BLaER1 (cell line): Measurements from ENCODE around the gene ETFB.

ENCODE experiments used
- H3K27ac ChIP-seq: shearing (Covaris generic); formaldehyde crosslinking; 2 replicates; pipeline ENCODE4 v1.8.1; 2022
- H3K27me3 ChIP-seq: shearing (Covaris generic); formaldehyde crosslinking; 2 replicates; pipeline ENCODE4 v1.8.1; 2022
- H3K36me3 ChIP-seq: shearing (Covaris generic); formaldehyde crosslinking; 2 replicates; pipeline ENCODE4 v1.8.1; 2022
- H3K4me1 ChIP-seq: shearing (Covaris generic); formaldehyde crosslinking; 2 replicates; pipeline ENCODE4 v1.8.1; 2022
- H3K4me2 ChIP-seq: shearing (Covaris generic); formaldehyde crosslinking; 2 replicates; pipeline ENCODE4 v1.8.1; 2022
- H3K4me3 ChIP-seq: shearing (Covaris generic); formaldehyde crosslinking; 2 replicates; pipeline ENCODE4 v1.8.1; 2022
- H3K9ac ChIP-seq: shearing (Covaris generic); formaldehyde crosslinking; 2 replicates; pipeline ENCODE4 v1.8.1; 2022
- H3K9me3 ChIP-seq: shearing (Covaris generic); formaldehyde crosslinking; 2 replicates; pipeline ENCODE4 v1.8.1; 2022
- H4K20me1 ChIP-seq: shearing (Covaris generic); formaldehyde crosslinking; 2 replicates; pipeline ENCODE4 v1.8.1; 2022
- Cebpa-rat ChIP-seq: shearing (Covaris generic); IDR thresholded peaks from 2 replicates; pipeline ENCODE4 v1.8.1; 2022

The ETFB gene

DNA sequence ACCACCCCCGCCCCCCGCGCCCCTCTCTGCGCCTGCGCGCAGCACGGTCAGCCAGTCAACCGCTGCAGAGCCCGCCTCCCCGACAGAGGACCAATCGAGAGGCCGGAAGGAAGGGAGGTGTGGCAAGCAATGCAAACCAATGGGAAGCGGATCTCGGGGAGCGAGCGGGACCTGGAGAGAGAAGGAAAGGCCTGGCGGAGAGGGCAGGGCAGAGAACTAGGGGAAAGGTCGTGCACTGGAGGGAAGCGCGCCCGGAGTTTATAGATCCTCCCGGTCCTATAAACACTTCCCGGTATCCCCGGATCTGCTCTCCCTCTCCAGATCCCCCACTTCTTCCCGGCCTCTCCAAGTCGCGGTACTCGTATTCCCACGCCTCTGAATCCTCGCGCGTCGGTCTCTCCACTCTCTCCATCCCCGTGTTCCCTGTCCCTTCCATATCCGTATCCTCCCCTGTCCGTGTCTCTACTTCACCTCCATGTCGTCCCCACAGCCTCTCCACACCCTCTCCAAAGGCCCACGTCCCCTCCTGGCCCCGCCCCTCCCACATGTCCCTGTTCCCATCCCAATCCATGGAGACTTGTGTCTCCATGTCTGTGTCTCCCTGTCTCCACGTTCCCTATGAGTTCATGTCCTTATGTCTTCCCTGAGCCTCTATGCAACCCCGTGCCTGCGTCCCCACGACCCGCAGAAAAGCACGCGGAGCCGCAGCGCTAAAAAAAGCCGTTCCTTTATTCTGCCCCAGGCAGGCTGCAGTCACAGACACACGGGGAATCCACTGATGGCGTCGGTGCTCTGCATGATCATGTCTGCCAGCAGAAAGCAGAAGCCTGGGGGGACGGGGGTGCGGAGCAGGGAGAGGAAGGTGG is 434 bp upstream of the ETFB start:
- no peaks in the 10 kb centered on the region for H3K9me3 ChIP-seq
- no peaks in the 10 kb centered on the region for H3K27me3 ChIP-seq
- peaks cover 77% of the 10 kb centered on the region for H3K4me1 ChIP-seq
- peak overlapping the region; percentile 83 for H3K4me3 ChIP-seq
- peak overlapping the region; percentile 90 for H3K9ac ChIP-seq
- H3K4me2 ChIP-seq = peak overlapping the region; percentile 100
- H3K27ac ChIP-seq = peak overlapping the region; percentile 93
- TF ChIP-seq Cebpa-rat = no peak
- no peaks in the 10 kb centered on the region for H4K20me1 ChIP-seq
- no peaks in the 10 kb centered on the region for H3K36me3 ChIP-seq

DNA sequence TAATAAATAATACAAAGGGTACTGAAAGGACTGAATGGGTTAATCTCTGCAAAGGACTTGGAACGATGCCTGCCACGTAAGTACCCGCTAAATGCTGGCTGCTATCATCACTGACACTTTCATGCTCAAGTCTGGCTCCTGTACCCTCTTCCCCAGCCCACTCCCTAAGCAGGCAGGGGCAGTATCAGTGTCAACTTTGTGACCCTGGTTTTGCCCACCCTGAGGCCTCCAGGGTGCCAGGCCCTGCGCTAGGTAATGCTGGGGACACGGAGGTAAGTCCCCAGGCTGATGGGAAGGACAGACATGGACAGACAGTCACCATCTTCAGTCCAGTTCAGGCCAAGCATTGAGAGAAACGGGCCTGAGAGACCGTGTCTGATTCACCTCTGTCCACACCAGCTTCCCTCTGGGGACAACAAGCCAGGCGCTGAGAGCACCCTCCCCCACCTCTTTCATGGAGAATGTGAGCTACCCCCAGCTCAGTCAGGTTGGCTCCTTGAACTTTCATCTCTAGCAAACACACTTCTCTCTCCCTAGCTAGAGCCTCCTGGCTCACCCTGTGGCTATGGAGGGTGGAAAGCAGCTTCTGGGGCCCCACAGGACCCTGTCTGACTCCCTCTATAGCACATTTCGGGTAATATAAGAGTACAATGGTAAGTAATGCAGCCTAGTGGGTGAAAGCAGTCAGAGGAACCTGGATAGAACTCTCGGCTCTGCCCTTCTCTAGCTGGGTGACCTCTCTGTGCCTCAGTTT is 800 bp downstream of the ETFB start:
- H3K9ac ChIP-seq = peak overlapping the region; percentile 90
- TF ChIP-seq Cebpa-rat = no peak
- peak overlapping the region; percentile 93 for H3K27ac ChIP-seq
- no peaks in the 10 kb centered on the region for H4K20me1 ChIP-seq
- no peaks in the 10 kb centered on the region for H3K36me3 ChIP-seq
- no peaks in the 10 kb centered on the region for H3K9me3 ChIP-seq
- H3K4me1 ChIP-seq = peaks cover 65% of the 10 kb centered on the region
- H3K27me3 ChIP-seq = no peaks in the 10 kb centered on the region
- H3K4me3 ChIP-seq = peak overlapping the region; percentile 83
- H3K4me2 ChIP-seq = peak overlapping the region; percentile 99

DNA sequence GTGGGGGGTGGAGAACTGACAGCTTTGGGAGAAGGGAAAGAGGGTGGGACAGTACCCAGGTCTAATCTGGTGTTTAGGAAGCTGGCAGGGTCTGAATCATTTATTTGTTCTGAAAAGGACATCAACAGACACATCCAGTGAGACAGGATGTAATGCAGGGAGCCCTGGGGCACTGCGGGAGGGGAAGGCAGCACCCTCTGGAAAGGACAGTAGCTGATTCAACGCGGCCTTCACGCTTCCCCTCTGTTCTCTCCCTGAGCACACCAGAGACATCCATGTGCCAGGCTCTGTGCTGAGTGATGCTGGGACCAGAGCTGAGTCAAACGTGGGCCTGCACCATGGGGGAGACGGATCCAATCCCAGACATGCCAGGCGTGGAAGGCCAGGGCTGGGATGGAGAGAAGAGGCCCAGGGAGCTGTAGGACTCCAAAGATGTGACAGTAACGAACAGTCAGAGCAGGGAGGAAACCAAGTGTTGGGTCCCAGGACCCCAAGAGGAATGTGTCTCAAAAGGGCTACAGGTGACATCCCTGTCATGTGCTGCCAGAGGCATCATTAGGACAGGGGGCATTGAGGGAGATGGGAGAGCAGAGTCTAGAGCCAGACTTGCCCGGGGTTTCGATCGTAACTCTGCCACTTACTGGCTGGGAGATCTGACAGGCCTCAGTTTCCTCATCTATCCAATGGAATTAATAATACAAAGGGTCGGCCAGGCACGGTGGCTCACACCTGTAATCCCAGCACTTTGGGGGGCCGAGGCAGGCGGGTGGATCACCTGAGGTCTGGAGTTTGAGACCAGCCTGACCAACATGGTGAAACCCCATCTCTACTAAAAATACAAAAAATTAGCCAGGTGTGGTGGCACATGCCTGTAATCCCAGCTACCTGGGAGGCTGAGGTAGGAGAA is 1.7 kb downstream of the ETFB start:
- peak overlapping the region; percentile 99 for H3K4me2 ChIP-seq

DNA sequence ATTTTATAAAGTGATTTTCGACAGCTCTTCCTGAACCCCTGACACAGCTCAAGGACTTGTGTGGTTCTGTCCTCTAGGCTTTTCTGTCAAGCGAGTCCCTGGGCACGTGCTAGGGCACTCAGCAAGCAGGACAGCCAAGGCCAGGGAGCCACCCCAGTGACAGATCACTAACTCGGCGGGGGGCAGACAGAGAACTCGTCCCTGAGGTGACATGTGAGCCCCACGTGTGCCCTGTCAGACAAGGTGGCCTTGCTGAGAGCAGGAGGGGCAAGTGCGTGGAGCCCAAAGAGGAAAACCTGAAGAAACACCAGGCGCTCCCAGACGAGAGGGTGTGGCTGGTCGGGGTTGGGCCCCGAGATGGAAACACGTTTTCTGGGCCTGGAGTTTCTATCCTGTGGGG is 4.9 kb downstream of the ETFB start:
- Histone ChIP-seq H3K4me1 (peaks cover 45% of the 10 kb centered on the region), H3K27ac (no peak overlapping the region)

More for the DNA sequence above, 1.7 kb downstream of the ETFB start:
- H3K4me3 ChIP-seq = no peak overlapping the region
- peaks cover 55% of the 10 kb centered on the region for H3K4me1 ChIP-seq
- no peaks in the 10 kb centered on the region for H3K36me3 ChIP-seq
- H4K20me1 ChIP-seq = no peaks in the 10 kb centered on the region
- no peak overlapping the region for H3K27ac ChIP-seq
- H3K9ac ChIP-seq = no peak overlapping the region
- H3K27me3 ChIP-seq = no peaks in the 10 kb centered on the region
- no peak for TF ChIP-seq Cebpa-rat
- H3K9me3 ChIP-seq = no peaks in the 10 kb centered on the region

DNA sequence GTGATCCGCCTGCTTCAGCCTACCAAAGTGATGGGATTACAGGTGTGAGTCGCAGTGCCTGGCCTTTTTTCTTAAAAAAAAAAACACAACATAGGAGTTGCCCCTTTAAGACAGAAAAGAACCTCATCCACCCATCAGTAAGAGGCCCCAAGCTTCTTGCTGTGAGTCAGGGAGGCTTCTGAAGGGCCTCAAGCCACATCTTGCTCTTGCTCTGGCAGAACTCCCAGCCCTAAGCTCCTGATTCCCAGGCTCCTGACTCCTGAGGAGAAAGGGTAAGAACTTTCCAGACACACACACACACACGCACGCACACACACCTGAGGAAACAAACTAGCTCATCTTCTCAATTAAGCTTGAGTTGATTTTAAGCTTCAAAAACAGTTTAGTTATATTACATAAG is 6.9 kb downstream of the ETFB start:
- 0 out of 2 replicates have a peak, but pooled peaks cover 5% of the 10 kb centered on the region for H3K36me3 ChIP-seq
- H3K4me2 ChIP-seq = no peak overlapping the region
- no peaks in the 10 kb centered on the region for H3K27me3 ChIP-seq
- H3K27ac ChIP-seq = no peak overlapping the region
- TF ChIP-seq Cebpa-rat = no peak
- peaks cover 30% of the 10 kb centered on the region for H3K4me1 ChIP-seq
- no peak overlapping the region for H3K4me3 ChIP-seq
- H3K9ac ChIP-seq = no peak overlapping the region
- H3K9me3 ChIP-seq = no peaks in the 10 kb centered on the region
- no peaks in the 10 kb centered on the region for H4K20me1 ChIP-seq

More for the DNA sequence above, 4.9 kb downstream of the ETFB start:
- H3K4me2 ChIP-seq = no peak overlapping the region
- H3K27me3 ChIP-seq = no peaks in the 10 kb centered on the region
- no peaks in the 10 kb centered on the region for H3K9me3 ChIP-seq
- H3K9ac ChIP-seq = no peak overlapping the region
- TF ChIP-seq Cebpa-rat = no peak
- H3K4me3 ChIP-seq = no peak overlapping the region
- H3K36me3 ChIP-seq = 0 out of 2 replicates have a peak, but pooled peaks cover 4% of the 10 kb centered on the region
- no peaks in the 10 kb centered on the region for H4K20me1 ChIP-seq

DNA sequence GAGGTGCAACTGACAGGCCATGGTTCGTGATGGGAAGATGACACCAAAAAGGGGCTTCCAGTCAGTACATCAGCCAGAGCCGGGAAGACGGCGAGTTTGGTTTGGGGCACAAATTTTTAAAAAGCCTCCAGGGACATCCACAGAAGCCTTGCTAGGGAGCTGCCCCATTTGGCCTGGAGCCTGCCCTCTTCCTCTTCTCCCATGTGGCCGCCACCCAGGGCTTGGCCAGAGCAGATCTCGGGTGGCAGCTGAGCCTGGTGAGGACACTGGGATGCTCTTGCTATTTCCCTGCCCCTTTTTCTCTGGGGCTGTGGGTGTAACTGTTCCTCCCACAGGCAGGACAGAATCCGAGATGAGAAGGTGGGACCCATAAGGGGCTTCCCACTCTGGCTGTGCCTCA is 8.2 kb downstream of the ETFB start:
- Histone ChIP-seq H3K9ac (no peak overlapping the region), H3K36me3 (peaks cover 11% of the 10 kb centered on the region; the same call in 1 of the 2 replicates), H3K4me1 (peaks cover 17% of the 10 kb centered on the region), H3K27me3 (no peaks in the 10 kb centered on the region), H3K9me3 (no peaks in the 10 kb centered on the region), H4K20me1 (no peaks in the 10 kb centered on the region), H3K4me2 (no peak overlapping the region), H3K27ac (no peak overlapping the region), H3K4me3 (no peak overlapping the region)
- no peak for TF ChIP-seq Cebpa-rat

DNA sequence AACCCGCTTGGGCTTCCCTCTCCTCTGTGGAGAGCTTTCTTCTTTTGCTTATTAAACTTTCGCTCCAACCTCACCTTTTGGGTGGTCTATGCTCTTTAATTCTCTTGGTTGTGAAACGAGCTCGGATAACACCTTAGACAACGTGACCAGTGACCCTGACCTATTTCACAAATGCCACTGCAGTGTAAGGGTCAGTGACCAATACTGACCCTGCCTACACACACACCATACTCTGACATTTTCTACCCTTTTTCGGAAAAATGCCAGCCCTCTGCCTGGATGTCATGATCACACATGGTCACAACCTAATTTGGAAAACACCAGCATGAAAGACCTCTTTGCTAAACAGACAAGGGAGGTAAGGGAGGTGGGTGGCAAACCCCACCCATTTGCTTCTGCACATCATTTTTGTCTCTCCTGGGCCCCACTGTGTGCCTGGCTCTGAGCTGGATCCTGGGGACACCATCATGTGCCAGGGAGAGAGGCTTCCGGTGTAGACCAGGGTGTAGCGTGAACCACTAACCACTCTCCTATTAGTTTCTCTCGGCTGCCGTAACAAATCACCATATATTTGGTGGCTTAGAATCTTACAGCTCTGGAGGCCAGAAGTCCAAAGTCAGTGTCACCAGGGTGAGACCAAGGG is 9.9 kb downstream of the ETFB start:
- no peak overlapping the region for H3K27ac ChIP-seq
- no peak for TF ChIP-seq Cebpa-rat
- H3K27me3 ChIP-seq = no peaks in the 10 kb centered on the region
- peaks cover 4% of the 10 kb centered on the region; the same call in 1 of the 2 replicates for H3K4me1 ChIP-seq
- H4K20me1 ChIP-seq = no peaks in the 10 kb centered on the region
- H3K36me3 ChIP-seq = peaks cover 27% of the 10 kb centered on the region
- no peak overlapping the region for H3K4me2 ChIP-seq
- H3K9ac ChIP-seq = no peak overlapping the region
- no peak overlapping the region for H3K4me3 ChIP-seq
- no peaks in the 10 kb centered on the region for H3K9me3 ChIP-seq

DNA sequence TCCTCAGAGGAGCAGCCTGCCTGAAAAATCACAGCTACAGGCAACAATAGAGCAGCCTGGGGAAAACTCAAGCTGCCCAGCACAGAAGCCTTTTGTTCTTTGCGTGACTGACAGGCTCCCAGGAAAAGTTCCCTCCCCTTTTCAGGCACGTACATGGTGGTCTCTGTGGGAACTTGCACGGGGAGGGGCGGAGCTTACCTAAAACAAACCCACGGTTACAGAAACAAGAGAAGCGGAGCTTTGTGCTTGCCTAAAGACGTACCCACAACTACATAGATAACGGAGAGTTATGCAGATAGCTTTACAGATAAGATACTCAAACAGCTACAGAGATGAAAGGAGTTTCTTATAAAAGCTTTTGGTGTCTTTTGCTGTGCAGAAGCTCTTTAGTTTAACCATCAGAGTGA is 11.4 kb downstream of the ETFB start:
- Histone ChIP-seq H3K27me3 (no peaks in the 10 kb centered on the region), H3K9me3 (no peaks in the 10 kb centered on the region), H3K27ac (no peak overlapping the region), H3K4me2 (no peak overlapping the region), H3K4me3 (no peak overlapping the region), H3K9ac (peak overlapping the region; percentile 8; the same call in 1 of the 2 replicates), H3K36me3 (peaks cover 41% of the 10 kb centered on the region), H4K20me1 (no peaks in the 10 kb centered on the region), H3K4me1 (0 out of 2 replicates have a peak, but pooled peaks cover 4% of the 10 kb centered on the region)
- TF ChIP-seq Cebpa-rat = no peak
